ENCODE results near the gene TC2N.
"Not testable (repeated sequence)": the region's sequence is repeated elsewhere in the genome, so short reads cannot be mapped to it uniquely, and the experiment has no call there.

DNA sequence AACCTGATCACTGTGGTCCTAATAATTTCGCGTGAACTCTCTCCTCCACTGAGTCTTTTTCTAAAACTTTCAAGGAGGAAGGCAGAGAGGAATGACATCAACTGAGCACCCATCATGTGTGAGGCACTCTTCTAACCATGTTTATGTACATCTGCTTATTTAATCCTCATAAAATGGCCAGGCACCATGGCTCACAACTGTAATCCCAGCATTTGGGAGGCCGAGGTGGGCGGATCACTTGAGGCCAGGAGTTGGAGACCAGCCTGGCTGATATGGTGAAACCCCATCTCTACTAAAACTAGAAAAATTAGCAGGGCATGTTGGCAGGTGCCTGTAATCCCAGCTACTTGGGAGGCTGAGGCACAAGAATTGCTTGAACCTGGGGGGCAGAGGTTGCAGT is 4.1 kb upstream of the TC2N start:
- TF ChIP-seq, protein P1, sequence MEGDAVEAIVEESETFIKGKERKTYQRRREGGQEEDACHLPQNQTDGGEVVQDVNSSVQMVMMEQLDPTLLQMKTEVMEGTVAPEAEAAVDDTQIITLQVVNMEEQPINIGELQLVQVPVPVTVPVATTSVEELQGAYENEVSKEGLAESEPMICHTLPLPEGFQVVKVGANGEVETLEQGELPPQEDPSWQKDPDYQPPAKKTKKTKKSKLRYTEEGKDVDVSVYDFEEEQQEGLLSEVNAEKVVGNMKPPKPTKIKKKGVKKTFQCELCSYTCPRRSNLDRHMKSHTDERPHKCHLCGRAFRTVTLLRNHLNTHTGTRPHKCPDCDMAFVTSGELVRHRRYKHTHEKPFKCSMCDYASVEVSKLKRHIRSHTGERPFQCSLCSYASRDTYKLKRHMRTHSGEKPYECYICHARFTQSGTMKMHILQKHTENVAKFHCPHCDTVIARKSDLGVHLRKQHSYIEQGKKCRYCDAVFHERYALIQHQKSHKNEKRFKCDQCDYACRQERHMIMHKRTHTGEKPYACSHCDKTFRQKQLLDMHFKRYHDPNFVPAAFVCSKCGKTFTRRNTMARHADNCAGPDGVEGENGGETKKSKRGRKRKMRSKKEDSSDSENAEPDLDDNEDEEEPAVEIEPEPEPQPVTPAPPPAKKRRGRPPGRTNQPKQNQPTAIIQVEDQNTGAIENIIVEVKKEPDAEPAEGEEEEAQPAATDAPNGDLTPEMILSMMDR (IDR thresholded peaks at IDR 0.05) = not testable (repeated sequence)
- TF ChIP-seq EZH2 (IDR thresholded peaks at IDR 0.05; ENCODE audit: borderline replicate concordance, insufficient read depth, low read depth, low read length, poor library complexity, severe bottlenecking) = not testable (repeated sequence)
